HepG2 (cell line): ENCODE measurements around the gene TCOF1. TPM values are rescaled to one million over a fixed set of nuclear protein-coding genes. Genes with fewer than 3 reads are reported as not detected.

Experiments used
- CCAR2 ChIP-seq: fragments of 200-400 bp; formaldehyde crosslinking; optimal IDR thresholded peaks from 2 replicates; pipeline ENCODE3; 2018; ENCODE audit warnings: low read depth, mild to moderate bottlenecking, low read length, moderate library complexity
- EED ChIP-seq: sonication (generic); formaldehyde crosslinking; IDR thresholded peaks from 2 replicates; pipeline ENCODE4 v1.5.0; 2020; ENCODE audit warnings: mild to moderate bottlenecking, missing genetic modification reagents
- ETV5 ChIP-seq: IDR thresholded peaks from 2 replicates; pipeline ENCODE4 v1.6.1; 2018; ENCODE audit warnings: missing biosample characterization, missing genetic modification reagents, inconsistent platforms, borderline replicate concordance
- FOXA3 ChIP-seq: IDR thresholded peaks from 2 replicates; pipeline ENCODE4 v1.6.1; 2016; ENCODE audit warnings: missing genetic modification reagents, missing compliant biosample characterization
- HOXA7 ChIP-seq: sonication (generic); formaldehyde crosslinking; IDR thresholded peaks from 2 replicates; pipeline ENCODE4 v1.8.1; 2022; ENCODE audit warnings: mild to moderate bottlenecking, missing genetic modification reagents, moderate library complexity
- NCOA5 ChIP-seq: sonication (generic); formaldehyde crosslinking; IDR thresholded peaks from 2 replicates; pipeline ENCODE4 v1.4.0; 2020; ENCODE audit warnings: missing genetic modification reagents
- ONECUT2 ChIP-seq: sonication (generic); formaldehyde crosslinking; IDR thresholded peaks from 2 replicates; pipeline ENCODE4 v1.4.0; 2020; ENCODE audit warnings: missing genetic modification reagents
- PRDM4 ChIP-seq: sonication (generic); formaldehyde crosslinking; IDR thresholded peaks from 2 replicates; pipeline ENCODE4 v1.9.0; 2021; ENCODE audit warnings: missing genetic modification reagents, borderline replicate concordance
- SNAI1 ChIP-seq: sonication (generic); formaldehyde crosslinking; IDR thresholded peaks from 2 replicates; pipeline ENCODE4 v1.5.0; 2020; ENCODE audit warnings: mild to moderate bottlenecking, missing genetic modification reagents, borderline replicate concordance
- TGIF2 ChIP-seq: IDR thresholded peaks from 2 replicates; pipeline ENCODE4 v1.6.1; 2016; ENCODE audit warnings: control low read depth, missing compliant biosample characterization
- ZNF224 ChIP-seq: sonication (generic); formaldehyde crosslinking; IDR thresholded peaks from 2 replicates; pipeline ENCODE4 v1.5.0; 2020; ENCODE audit warnings: mild to moderate bottlenecking, missing genetic modification reagents
- ZNF280B ChIP-seq: sonication (generic); formaldehyde crosslinking; IDR thresholded peaks from 2 replicates; pipeline ENCODE4 v1.5.0; 2020; ENCODE audit warnings: missing genetic modification reagents, mild to moderate bottlenecking, borderline replicate concordance
- ZNF451 ChIP-seq: sonication (generic); formaldehyde crosslinking; IDR thresholded peaks from 2 replicates; pipeline ENCODE4 v1.5.0; 2020; ENCODE audit warnings: mild to moderate bottlenecking, missing genetic modification reagents
- ZNF460 ChIP-seq: sonication (generic); formaldehyde crosslinking; IDR thresholded peaks from 2 replicates; pipeline ENCODE4 v1.5.1; 2020; ENCODE audit warnings: missing genetic modification reagents, mild to moderate bottlenecking, borderline replicate concordance
- ZNF510 ChIP-seq: sonication (generic); formaldehyde crosslinking; IDR thresholded peaks from 2 replicates; pipeline ENCODE4 v1.4.0; 2020; ENCODE audit warnings: low read depth, mild to moderate bottlenecking, missing genetic modification reagents
- ZNF567 ChIP-seq: sonication (generic); formaldehyde crosslinking; IDR thresholded peaks from 2 replicates; pipeline ENCODE4 v1.8.1; 2023; ENCODE audit warnings: mild to moderate bottlenecking, missing genetic modification reagents, borderline replicate concordance
- ZNF766 ChIP-seq: sonication (generic); formaldehyde crosslinking; IDR thresholded peaks from 2 replicates; pipeline ENCODE4 v1.5.0; 2020; ENCODE audit warnings: missing genetic modification reagents, borderline replicate concordance
- ZNF891 ChIP-seq: sonication (generic); formaldehyde crosslinking; IDR thresholded peaks from 2 replicates; pipeline ENCODE4 v1.5.0; 2020; ENCODE audit warnings: mild to moderate bottlenecking, missing genetic modification reagents
- ZSCAN25 ChIP-seq: sonication (generic); formaldehyde crosslinking; IDR thresholded peaks from 2 replicates; pipeline ENCODE4 v1.8.0; 2022; ENCODE audit warnings: mild to moderate bottlenecking, missing genetic modification reagents
- polyA plus RNA-seq, 8 experiments: library from polyadenylated mRNA; depleted of rRNA in 3 of 8; stranded (reverse) in 7 of 8; unstranded in 1 of 8; fragments of >200 nt; fragmentation: Illumina TruSeq in 4 of 8; extraction: Trizol in 4 of 8; gene quantifications; 2 replicates each; pipeline versions ENCODE4 v1.2.1 to v1.2.3, GENCODE V29; 2011 to 2016; ENCODE audit warnings: low read depth in 4 of 8, missing spikeins in 1 of 8, mixed read lengths in 1 of 8; ENCODE audit not compliant: insufficient read depth in 1 of 8
- total RNA-seq, 5 experiments: library from RNA; depleted of rRNA; stranded (reverse); fragments of >200 nt; fragmentation: Illumina TruSeq; extraction: Trizol; gene quantifications; 2 replicates each; pipeline ENCODE4 v1.2.3, GENCODE V29; 2016; ENCODE audit warnings: low read depth in 1 of 5
- TF ChIP-seq, protein P1 (sequence below): sonication (generic); formaldehyde crosslinking; IDR thresholded peaks from 2 replicates; pipeline ENCODE4 v1.4.0; 2020; ENCODE audit warnings: mild to moderate bottlenecking, low read depth, missing genetic modification reagents
- TF ChIP-seq, protein P2 (sequence below): sonication (generic); formaldehyde crosslinking; IDR thresholded peaks from 2 replicates; pipeline ENCODE4 v1.8.1; 2022; ENCODE audit warnings: low read depth, mild to moderate bottlenecking, missing genetic modification reagents

Gene TCOF1
- total and polyA plus RNA-seq, 2 of the 13 experiments (the other 11 are each of a cell fraction or from before 2014, with no cell fraction given): 10.1 to 41.6 TPM

GRCh38 chr5:150357326-150358260 lies at the start of gene TCOF1 (continued):
- TF ChIP-seq EED (CRISPR knock-in tag): no peak
- TF ChIP-seq, protein P1, sequence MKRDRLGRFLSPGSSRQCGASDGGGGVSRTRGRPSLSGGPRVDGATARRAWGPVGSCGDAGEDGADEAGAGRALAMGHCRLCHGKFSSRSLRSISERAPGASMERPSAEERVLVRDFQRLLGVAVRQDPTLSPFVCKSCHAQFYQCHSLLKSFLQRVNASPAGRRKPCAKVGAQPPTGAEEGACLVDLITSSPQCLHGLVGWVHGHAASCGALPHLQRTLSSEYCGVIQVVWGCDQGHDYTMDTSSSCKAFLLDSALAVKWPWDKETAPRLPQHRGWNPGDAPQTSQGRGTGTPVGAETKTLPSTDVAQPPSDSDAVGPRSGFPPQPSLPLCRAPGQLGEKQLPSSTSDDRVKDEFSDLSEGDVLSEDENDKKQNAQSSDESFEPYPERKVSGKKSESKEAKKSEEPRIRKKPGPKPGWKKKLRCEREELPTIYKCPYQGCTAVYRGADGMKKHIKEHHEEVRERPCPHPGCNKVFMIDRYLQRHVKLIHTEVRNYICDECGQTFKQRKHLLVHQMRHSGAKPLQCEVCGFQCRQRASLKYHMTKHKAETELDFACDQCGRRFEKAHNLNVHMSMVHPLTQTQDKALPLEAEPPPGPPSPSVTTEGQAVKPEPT (CRISPR knock-in tag): no peak
- TF ChIP-seq, protein P2, sequence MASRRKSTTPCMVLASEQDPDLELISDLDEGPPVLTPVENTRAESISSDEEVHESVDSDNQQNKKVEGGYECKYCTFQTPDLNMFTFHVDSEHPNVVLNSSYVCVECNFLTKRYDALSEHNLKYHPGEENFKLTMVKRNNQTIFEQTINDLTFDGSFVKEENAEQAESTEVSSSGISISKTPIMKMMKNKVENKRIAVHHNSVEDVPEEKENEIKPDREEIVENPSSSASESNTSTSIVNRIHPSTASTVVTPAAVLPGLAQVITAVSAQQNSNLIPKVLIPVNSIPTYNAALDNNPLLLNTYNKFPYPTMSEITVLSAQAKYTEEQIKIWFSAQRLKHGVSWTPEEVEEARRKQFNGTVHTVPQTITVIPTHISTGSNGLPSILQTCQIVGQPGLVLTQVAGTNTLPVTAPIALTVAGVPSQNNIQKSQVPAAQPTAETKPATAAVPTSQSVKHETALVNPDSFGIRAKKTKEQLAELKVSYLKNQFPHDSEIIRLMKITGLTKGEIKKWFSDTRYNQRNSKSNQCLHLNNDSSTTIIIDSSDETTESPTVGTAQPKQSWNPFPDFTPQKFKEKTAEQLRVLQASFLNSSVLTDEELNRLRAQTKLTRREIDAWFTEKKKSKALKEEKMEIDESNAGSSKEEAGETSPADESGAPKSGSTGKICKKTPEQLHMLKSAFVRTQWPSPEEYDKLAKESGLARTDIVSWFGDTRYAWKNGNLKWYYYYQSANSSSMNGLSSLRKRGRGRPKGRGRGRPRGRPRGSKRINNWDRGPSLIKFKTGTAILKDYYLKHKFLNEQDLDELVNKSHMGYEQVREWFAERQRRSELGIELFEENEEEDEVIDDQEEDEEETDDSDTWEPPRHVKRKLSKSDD: no peak
- TF ChIP-seq ZNF567 (CRISPR knock-in tag): no peak
- no peak for TF ChIP-seq ZNF280B (CRISPR knock-in tag)
- no peak for TF ChIP-seq PRDM4 (CRISPR knock-in tag)
- TF ChIP-seq ZNF460 (CRISPR knock-in tag): no peak
- no peak for TF ChIP-seq ZNF510 (CRISPR knock-in tag)
- TF ChIP-seq CCAR2: no peak
- TF ChIP-seq TGIF2: peak; percentile 37; the same call in 1 of the 2 replicates
- 0 out of 2 replicates have a peak, but pooled peaks have one; percentile 58 for TF ChIP-seq ZSCAN25
- peak; percentile 42; the same call in 1 of the 2 replicates for TF ChIP-seq ETV5 (CRISPR knock-in tag)
- no peak for TF ChIP-seq ONECUT2
- TF ChIP-seq ZNF766: no peak
- no peak for TF ChIP-seq ZNF451 (CRISPR knock-in tag)
- peak; percentile 77; the same call in 1 of the 2 replicates for TF ChIP-seq ZNF891 (CRISPR knock-in tag)
- no peak for TF ChIP-seq FOXA3 (CRISPR knock-in tag)
- TF ChIP-seq NCOA5: no peak
- no peak for TF ChIP-seq HOXA7 (CRISPR knock-in tag)
- TF ChIP-seq SNAI1 (CRISPR knock-in tag): no peak
- TF ChIP-seq ZNF224 (CRISPR knock-in tag): no peak
